ENCODE data around the gene ALG1L2. TPM values are rescaled to one million over a fixed set of nuclear protein-coding genes. Genes with fewer than 3 reads are reported as not detected.
"Not testable (repeated sequence)": the region's sequence is repeated elsewhere in the genome, so short reads cannot be mapped to it uniquely, and the experiment has no call there.

The ALG1L2 gene
- total RNA-seq (1 to 10 TPM in 3 of 7 donors, under 1 TPM in 2, not detected in 2; 0.54 to 3.5 (median 1.5) TPM), polyA plus RNA-seq (not detected)
- long read RNA-seq, donor 1, partial matches to known transcripts = 0 of 7 reads
- long read RNA-seq, donor 1, other reads (novel, unspliced or antisense) = 7 of 7 reads
- long read RNA-seq, donor 2, partial matches to known transcripts = 8 of 8 reads
- long read RNA-seq, donor 2, other reads (novel, unspliced or antisense) = 0 of 8 reads
- long read RNA-seq, donor 3, partial matches to known transcripts = 0 of 6 reads
- long read RNA-seq, donor 3, other reads (novel, unspliced or antisense) = 6 of 6 reads

GRCh38 chr3:130081351-130081881, at the start of gene ALG1L2:
Gene ALG1L2 (plus strand): TSS chr3:130081831. CDS start chr3:130082017, 186 bp downstream.
- no peak for TF ChIP-seq CTCF (IDR thresholded peaks at IDR 0.05)
- no peak for TF ChIP-seq EP300 (IDR thresholded peaks at IDR 0.05)
- TF ChIP-seq POLR2A (IDR thresholded peaks at IDR 0.05) = no peak
- H3K4me1 ChIP-seq (ENCODE audit: insufficient read depth) = no peaks in the 10 kb centered on the region
- H3K27me3 ChIP-seq = no peaks in the 10 kb centered on the region
- DNase-seq = no peak
- intact Hi-C loops (cut with DNase I) = no loop called here
- H3K27ac ChIP-seq = no peak within 1 kb of the TSS
- no peaks in the 10 kb centered on the region for H3K36me3 ChIP-seq
- no peak within 1 kb of the TSS for H3K4me3 ChIP-seq
- WGBS, 3 donors = 15 to 27% (median 16%) methylated on average over 7 of the region's 7 CpGs
- H3K9me3 ChIP-seq = no peaks in the 10 kb centered on the region

GRCh38 chr3:130037126-130037815, 44.4 kb upstream of the ALG1L2 start:
- H3K4me1 ChIP-seq (ENCODE audit: insufficient read depth); H3K4me3 ChIP-seq; intact Hi-C loops (cut with DNase I); H3K27ac ChIP-seq; H3K9me3 ChIP-seq; H3K27me3 ChIP-seq; H3K36me3 ChIP-seq; DNase-seq: not testable (repeated sequence)
- WGBS, 3 donors = 44 to 52% (median 48%) methylated on average over 11 to 13 of the region's 13 CpGs

GRCh38 chr3:130042736-130043135, 38.9 kb upstream of the ALG1L2 start:
- not testable (repeated sequence) for H3K9me3 ChIP-seq; DNase-seq; H3K27ac ChIP-seq; H3K27me3 ChIP-seq; H3K4me3 ChIP-seq; H3K36me3 ChIP-seq; H3K4me1 ChIP-seq (ENCODE audit: insufficient read depth)
- 87 to 94% (median 87%) methylated on average over 3 of the region's 3 CpGs for WGBS, 3 donors
- intact Hi-C loops (cut with DNase I) = loop anchor here in 2 of 4 donors (2.0 kb wide), 1 partner anchor 46 kb away; no protein-coding TSS in a partner anchor

GRCh38 chr3:130043658-130044057, 38.0 kb upstream of the ALG1L2 start:
- not testable (repeated sequence) for H3K27me3 ChIP-seq; H3K9me3 ChIP-seq; H3K4me3 ChIP-seq; DNase-seq; H3K36me3 ChIP-seq; H3K27ac ChIP-seq; H3K4me1 ChIP-seq (ENCODE audit: insufficient read depth)
- intact Hi-C loops (cut with DNase I) = loop anchor here in 2 of 4 donors (2.0 kb wide), 1 partner anchor 45 kb away; no protein-coding TSS in a partner anchor
- WGBS, 3 donors = 59 to 73% (median 64%) methylated on average over 6 of the region's 6 CpGs

- Histone ChIP-seq H3K27ac (no peak overlapping the region), H3K4me3 (no peak overlapping the region), H3K9me3 (no peaks in the 10 kb centered on the region), H3K4me1 (ENCODE audit: insufficient read depth) (no peaks in the 10 kb centered on the region), H3K27me3 (no peaks in the 10 kb centered on the region), H3K36me3 (no peaks in the 10 kb centered on the region)
- intact Hi-C loops (cut with DNase I) = no loop called here
- 70 to 97% (median 73%) methylated on average over 3 to 11 of the region's 11 CpGs for WGBS, 3 donors
- TF ChIP-seq POLR2A (IDR thresholded peaks at IDR 0.05) (no peak), EP300 (IDR thresholded peaks at IDR 0.05) (no peak), CTCF (IDR thresholded peaks at IDR 0.05) (no peak)
- no peak for DNase-seq
These were observed 37.3 kb upstream of the ALG1L2 start for GRCh38 chr3:130044370-130044769.

- no peaks in the 10 kb centered on the region for H3K9me3 ChIP-seq
- no peak overlapping the region for H3K4me3 ChIP-seq
- H3K4me1 ChIP-seq (ENCODE audit: insufficient read depth) = no peaks in the 10 kb centered on the region
- no peaks in the 10 kb centered on the region for H3K27me3 ChIP-seq
- TF ChIP-seq EP300 (IDR thresholded peaks at IDR 0.05) = no peak
- no peak for TF ChIP-seq POLR2A (IDR thresholded peaks at IDR 0.05)
- no peak for TF ChIP-seq CTCF (IDR thresholded peaks at IDR 0.05)
- DNase-seq = no peak
- intact Hi-C loops (cut with DNase I) = no loop called here
- 69 to 71% methylated on average over 6 of the region's 6 CpGs; no CpG with 5 or more reads in 1 of the 3 donors for WGBS, 3 donors
- H3K36me3 ChIP-seq = no peaks in the 10 kb centered on the region
- no peak overlapping the region for H3K27ac ChIP-seq
These were observed 32.9 kb upstream of the ALG1L2 start for GRCh38 chr3:130048726-130049125.

- H3K27me3 ChIP-seq; H3K4me1 ChIP-seq (ENCODE audit: insufficient read depth); DNase-seq; H3K27ac ChIP-seq; intact Hi-C loops (cut with DNase I); H3K4me3 ChIP-seq; H3K9me3 ChIP-seq; H3K36me3 ChIP-seq: not testable (repeated sequence)
- 13 to 17% methylated on average over 5 of the region's 5 CpGs; no CpG with 5 or more reads in 1 of the 3 donors for WGBS, 3 donors
These were observed 29.3 kb upstream of the ALG1L2 start for GRCh38 chr3:130052366-130052765.

- H3K27ac ChIP-seq; H3K4me1 ChIP-seq (ENCODE audit: insufficient read depth); H3K4me3 ChIP-seq; H3K9me3 ChIP-seq; DNase-seq; H3K27me3 ChIP-seq; H3K36me3 ChIP-seq; intact Hi-C loops (cut with DNase I): not testable (repeated sequence)
- 71 to 83% methylated on average over 1 to 2 of the region's 4 CpGs; no CpG with 5 or more reads in 1 of the 3 donors for WGBS, 3 donors
These were observed 28.7 kb upstream of the ALG1L2 start for GRCh38 chr3:130052965-130053364.

Data from ovary (tissue), 10 donors.